Breast epithelium (tissue), 4 donors: ENCODE results near the gene NID2. TPM values are rescaled to one million over a fixed set of nuclear protein-coding genes. Genes with fewer than 3 reads are reported as not detected.
A peak's percentile ranks its signal among the peaks of the same experiment; 100 is the strongest.

Experiments
- DNase-seq, 2 donors: peaks; one replicate each; pipeline ENCODE4 v3.0.0-alpha.2; 2019; ENCODE audit warnings: low spot score in 2 of 2
- H3K27ac ChIP-seq, 2 donors: fragments of 200-600 bp; sonication (generic) in 1 of 2; one replicate each; pipeline ENCODE4 v1.5.1; 2016 to 2019; ENCODE audit warnings: mild to moderate bottlenecking in 1 of 2
- H3K27me3 ChIP-seq, 2 donors: fragments of 200-600 bp; sonication (generic) in 1 of 2; one replicate each; pipeline versions ENCODE4 v1.5.1 to v1.6.0; 2017 to 2019; ENCODE audit warnings: control low read depth in 1 of 2, mild to moderate bottlenecking in 1 of 2
- H3K36me3 ChIP-seq: fragments of 200-600 bp; one replicate; pipeline ENCODE4 v1.5.1; 2019
- H3K4me1 ChIP-seq, 2 donors: fragments of 200-600 bp; sonication (generic); one replicate each; pipeline ENCODE4 v1.5.1; 2016 to 2019; ENCODE audit warnings: control low read depth in 1 of 2
- H3K4me3 ChIP-seq, 3 donors: fragments of 200-600 bp; sonication (generic); 1 replicate in 2 of 3; 2 replicates in 1 of 3; pipeline ENCODE4 v1.5.1; 2016 to 2019; ENCODE audit warnings: mild to moderate bottlenecking in 3 of 3, moderate library complexity in 2 of 3
- H3K9me3 ChIP-seq, 2 donors: fragments of 200-600 bp; sonication (generic) in 1 of 2; one replicate each; pipeline ENCODE4 v1.5.1; 2016 to 2019; ENCODE audit warnings: control low read depth in 1 of 2
- CTCF ChIP-seq, 3 donors: fragments of 450-650 bp; IDR thresholded peaks; one replicate each; pipeline ENCODE4 v1.5.1; 2016 to 2017; ENCODE audit warnings: antibody characterized with exemption in 3 of 3, mild to moderate bottlenecking in 3 of 3, moderate library complexity in 3 of 3
- POLR2A ChIP-seq: fragments of 450-650 bp; IDR thresholded peaks from one replicate; pipeline ENCODE4 v1.6.1; 2016; ENCODE audit warnings: antibody characterized with exemption, mild to moderate bottlenecking, moderate library complexity
- POLR2AphosphoS5 ChIP-seq, 3 donors: sonication (generic); formaldehyde crosslinking; IDR thresholded peaks; one replicate each; pipeline ENCODE4 v1.6.1; 2017; ENCODE audit warnings: antibody characterized with exemption in 3 of 3
- intact Hi-C: fragments of 100-400 bp; cut with DNase I; formaldehyde crosslinking; loops from one replicate; pipeline ENCODE4 v1.15.1; 2023; ENCODE audit warnings: low total_unique reads
- total RNA-seq, 3 donors: library from RNA; depleted of rRNA; stranded (reverse); fragments of >200 nt; gene quantifications; one replicate each; pipeline ENCODE4 v1.1.0, GENCODE V29; 2016

NID2 gene
- total RNA-seq, 3 donors from 2014 or later, result 10.9 to 30.8 (median 14.2) TPM

- H3K4me3 ChIP-seq, result no peak overlapping the region
- no peak for TF ChIP-seq CTCF (IDR thresholded peaks at IDR 0.05)
- TF ChIP-seq POLR2AphosphoS5 (IDR thresholded peaks at IDR 0.05), result no peak
- TF ChIP-seq POLR2A, result no peak
- H3K4me1 ChIP-seq, result no peaks in the 10 kb centered on the region
- H3K27ac ChIP-seq, result no peak overlapping the region
- no peaks in the 10 kb centered on the region for H3K36me3 ChIP-seq
- no peak for DNase-seq
- no peaks in the 10 kb centered on the region for H3K27me3 ChIP-seq
- intact Hi-C loops, result no loop called here
- no peaks in the 10 kb centered on the region for H3K9me3 ChIP-seq
Measured at GRCh38 chr14:52110441-52111086, 41.7 kb upstream of the NID2 start.

- no peaks in the 10 kb centered on the region for H3K27me3 ChIP-seq
- H3K36me3 ChIP-seq, result no peaks in the 10 kb centered on the region
- no peaks in the 10 kb centered on the region for H3K4me1 ChIP-seq
- TF ChIP-seq POLR2A, result no peak
- no peak for TF ChIP-seq CTCF (IDR thresholded peaks at IDR 0.05)
- TF ChIP-seq POLR2AphosphoS5 (IDR thresholded peaks at IDR 0.05), result no peak
- no peak for DNase-seq
- H3K9me3 ChIP-seq, result no peaks in the 10 kb centered on the region
- intact Hi-C loops, result no loop called here
- no peak overlapping the region for H3K4me3 ChIP-seq
- H3K27ac ChIP-seq, result no peak overlapping the region
Measured at GRCh38 chr14:52108823-52109222, 40.0 kb upstream of the NID2 start.

GRCh38 chr14:52106840-52107239, 38.0 kb upstream of the NID2 start:
- intact Hi-C loops, result no loop called here
- Histone ChIP-seq H3K27ac (peak overlapping the region in 1 of 2 donors; percentile 0), H3K4me3 (no peak overlapping the region), H3K36me3 (no peaks in the 10 kb centered on the region), H3K27me3 (no peaks in the 10 kb centered on the region), H3K4me1 (no peaks in the 10 kb centered on the region), H3K9me3 (no peaks in the 10 kb centered on the region)
- DNase-seq, result no peak
- TF ChIP-seq POLR2A (no peak), POLR2AphosphoS5 (IDR thresholded peaks at IDR 0.05) (no peak), CTCF (IDR thresholded peaks at IDR 0.05) (no peak)

- Histone ChIP-seq H3K27me3 (no peaks in the 10 kb centered on the region), H3K9me3 (no peaks in the 10 kb centered on the region), H3K27ac (no peak overlapping the region), H3K4me1 (no peaks in the 10 kb centered on the region), H3K36me3 (no peaks in the 10 kb centered on the region), H3K4me3 (no peak overlapping the region)
- DNase-seq, result no peak
- intact Hi-C loops, result no loop called here
- TF ChIP-seq POLR2A, result no peak
- TF ChIP-seq POLR2AphosphoS5 (IDR thresholded peaks at IDR 0.05), result no peak
- TF ChIP-seq CTCF (IDR thresholded peaks at IDR 0.05), result no peak
Measured at GRCh38 chr14:52103416-52103815, 34.6 kb upstream of the NID2 start.

- intact Hi-C loops, result no loop called here
- Histone ChIP-seq H3K4me1 (no peaks in the 10 kb centered on the region), H3K9me3 (no peaks in the 10 kb centered on the region), H3K27me3 (no peaks in the 10 kb centered on the region), H3K36me3 (no peaks in the 10 kb centered on the region), H3K27ac (no peak overlapping the region), H3K4me3 (no peak overlapping the region)
- TF ChIP-seq POLR2A (no peak), POLR2AphosphoS5 (IDR thresholded peaks at IDR 0.05) (no peak), CTCF (IDR thresholded peaks at IDR 0.05) (no peak)
- no peak for DNase-seq
Measured at GRCh38 chr14:52095794-52096193, 26.9 kb upstream of the NID2 start.
